Esophagus muscularis mucosa (tissue), 4 donors: ENCODE data around the gene CDH5. TPM values are rescaled to one million over a fixed set of nuclear protein-coding genes. Genes with fewer than 3 reads are reported as not detected.

Experiments used
- DNase-seq: peaks from one replicate; pipeline ENCODE4 v3.0.0-alpha.2; 2017; ENCODE audit errors: extremely low spot score
- H3K27ac ChIP-seq, 4 donors: fragments of 200-600 bp; sonication (generic); replicated peaks in 1 of 4; 1 replicate in 3 of 4; 2 replicates in 1 of 4; pipeline ENCODE4 v1.5.1; 2016 to 2019; ENCODE audit warnings: mild to moderate bottlenecking in 1 of 4
- H3K27me3 ChIP-seq, 4 donors: fragments of 200-600 bp; sonication (generic); one replicate each; pipeline versions ENCODE4 v1.5.1 to v1.6.0; 2016 to 2019
- H3K36me3 ChIP-seq, 4 donors: fragments of 200-600 bp; sonication (generic); one replicate each; pipeline ENCODE4 v1.5.1; 2016 to 2019
- H3K4me1 ChIP-seq, 4 donors: fragments of 200-600 bp; sonication (generic); one replicate each; pipeline ENCODE4 v1.5.1; 2016 to 2019
- H3K4me3 ChIP-seq, 4 donors: fragments of 200-600 bp; sonication (generic); 1 replicate in 2 of 4; 2 replicates in 2 of 4; pipeline ENCODE4 v1.5.1; 2016 to 2019; ENCODE audit warnings: mild to moderate bottlenecking in 4 of 4, moderate library complexity in 1 of 4
- H3K9me3 ChIP-seq, 4 donors: fragments of 200-600 bp; sonication (generic); 1 replicate in 3 of 4; 2 replicates in 1 of 4; pipeline ENCODE4 v1.5.1; 2016 to 2019
- EP300 ChIP-seq: sonication (generic); formaldehyde crosslinking; IDR thresholded peaks from one replicate; pipeline ENCODE4 v1.6.1; 2017; ENCODE audit warnings: antibody characterized with exemption
- POLR2A ChIP-seq: fragments of 450-650 bp; IDR thresholded peaks from one replicate; pipeline ENCODE4 v1.6.1; 2017; ENCODE audit warnings: antibody characterized with exemption, moderate library complexity, mild to moderate bottlenecking, low read depth
- POLR2AphosphoS5 ChIP-seq, 2 donors: sonication (generic); formaldehyde crosslinking; IDR thresholded peaks; one replicate each; pipeline ENCODE4 v1.6.1; 2017; ENCODE audit warnings: antibody characterized with exemption in 2 of 2
- WGBS: methylation state at CpG from one replicate; pipeline ENCODE4 v1.1.5; 2018; 5-methylcytosine and 5-hydroxymethylcytosine counted together
- intact Hi-C: fragments of 100-400 bp; cut with DNase I; formaldehyde crosslinking; loops from one replicate; pipeline ENCODE4 v1.15.1; 2023
- total RNA-seq, 4 donors: library from RNA; depleted of rRNA; stranded (reverse); fragments of >200 nt; gene quantifications; one replicate each; pipeline versions ENCODE4 v1.1.0 to v1.2.1, GENCODE V29; 2016
- TF ChIP-seq, protein P1 (sequence below), 3 experiments: fragments of 200-600 bp in 2 of 3; fragments of 450-650 bp in 1 of 3; sonication (generic) in 2 of 3; IDR thresholded peaks; one replicate each; pipeline ENCODE4 v1.5.1; 2017 to 2019; ENCODE audit warnings: antibody characterized with exemption in 3 of 3, mild to moderate bottlenecking in 2 of 3, moderate library complexity in 1 of 3

CDH5 gene
- total RNA-seq, 4 donors from 2014 or later = 19.5 to 63.1 (median 50.6) TPM

DNA sequence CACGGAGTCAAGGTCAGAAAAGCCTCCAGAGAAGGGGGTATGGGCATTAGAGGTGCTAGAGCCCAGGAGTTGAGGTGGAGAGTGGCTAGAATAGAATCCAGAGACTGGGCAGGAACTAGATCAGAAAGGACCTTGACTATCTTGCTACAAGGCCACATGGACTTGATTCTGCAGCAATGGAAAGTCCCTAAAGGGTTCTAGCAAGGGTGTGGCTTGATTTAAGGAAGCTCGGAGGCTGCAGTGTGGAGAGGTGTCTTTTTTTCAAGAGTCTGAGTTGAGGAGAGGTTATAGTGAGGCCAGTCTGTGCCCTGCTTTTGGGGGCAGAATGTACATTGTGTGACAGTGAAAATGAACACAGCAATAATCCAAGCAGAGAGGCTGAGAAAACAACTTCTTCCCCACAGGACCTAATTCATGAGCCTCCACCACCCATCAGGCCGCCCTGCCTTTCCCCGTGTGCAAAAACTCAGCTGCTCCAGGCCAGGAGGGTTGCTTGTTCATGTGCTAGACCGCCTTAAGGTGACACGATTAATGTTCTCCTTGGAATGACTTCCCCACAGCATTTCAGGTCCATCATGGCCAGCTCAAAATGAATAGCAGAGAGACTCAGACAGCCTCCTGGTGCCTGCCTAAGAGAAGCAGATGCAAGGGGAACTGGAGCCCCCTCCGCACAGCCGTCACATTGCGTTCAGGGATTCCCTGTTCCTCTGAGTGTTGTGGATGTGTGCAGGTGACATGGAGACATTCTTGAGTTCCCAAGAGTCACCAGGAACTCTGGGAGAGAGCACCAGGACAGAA is 51.9 kb downstream of the CDH5 start:
- H3K4me3 ChIP-seq = no peak overlapping the region
- DNase-seq = no peak
- peaks cover 0 to 23% (median 0%) of the 10 kb centered on the region in 4 donors for H3K27me3 ChIP-seq
- no peaks in the 10 kb centered on the region for H3K36me3 ChIP-seq
- 87% methylated on average over 7 of the region's 9 CpGs for WGBS
- no peaks in the 10 kb centered on the region for H3K4me1 ChIP-seq
- TF ChIP-seq POLR2AphosphoS5 (IDR thresholded peaks at IDR 0.05) = no peak
- TF ChIP-seq POLR2A = no peak
- TF ChIP-seq, protein P1, sequence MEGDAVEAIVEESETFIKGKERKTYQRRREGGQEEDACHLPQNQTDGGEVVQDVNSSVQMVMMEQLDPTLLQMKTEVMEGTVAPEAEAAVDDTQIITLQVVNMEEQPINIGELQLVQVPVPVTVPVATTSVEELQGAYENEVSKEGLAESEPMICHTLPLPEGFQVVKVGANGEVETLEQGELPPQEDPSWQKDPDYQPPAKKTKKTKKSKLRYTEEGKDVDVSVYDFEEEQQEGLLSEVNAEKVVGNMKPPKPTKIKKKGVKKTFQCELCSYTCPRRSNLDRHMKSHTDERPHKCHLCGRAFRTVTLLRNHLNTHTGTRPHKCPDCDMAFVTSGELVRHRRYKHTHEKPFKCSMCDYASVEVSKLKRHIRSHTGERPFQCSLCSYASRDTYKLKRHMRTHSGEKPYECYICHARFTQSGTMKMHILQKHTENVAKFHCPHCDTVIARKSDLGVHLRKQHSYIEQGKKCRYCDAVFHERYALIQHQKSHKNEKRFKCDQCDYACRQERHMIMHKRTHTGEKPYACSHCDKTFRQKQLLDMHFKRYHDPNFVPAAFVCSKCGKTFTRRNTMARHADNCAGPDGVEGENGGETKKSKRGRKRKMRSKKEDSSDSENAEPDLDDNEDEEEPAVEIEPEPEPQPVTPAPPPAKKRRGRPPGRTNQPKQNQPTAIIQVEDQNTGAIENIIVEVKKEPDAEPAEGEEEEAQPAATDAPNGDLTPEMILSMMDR (IDR thresholded peaks at IDR 0.05) = no peak
- no peak for TF ChIP-seq EP300
- no peak overlapping the region for H3K27ac ChIP-seq
- H3K9me3 ChIP-seq = peaks cover 0 to 6% (median 0%) of the 10 kb centered on the region in 4 donors
- intact Hi-C loops = no loop called here

DNA sequence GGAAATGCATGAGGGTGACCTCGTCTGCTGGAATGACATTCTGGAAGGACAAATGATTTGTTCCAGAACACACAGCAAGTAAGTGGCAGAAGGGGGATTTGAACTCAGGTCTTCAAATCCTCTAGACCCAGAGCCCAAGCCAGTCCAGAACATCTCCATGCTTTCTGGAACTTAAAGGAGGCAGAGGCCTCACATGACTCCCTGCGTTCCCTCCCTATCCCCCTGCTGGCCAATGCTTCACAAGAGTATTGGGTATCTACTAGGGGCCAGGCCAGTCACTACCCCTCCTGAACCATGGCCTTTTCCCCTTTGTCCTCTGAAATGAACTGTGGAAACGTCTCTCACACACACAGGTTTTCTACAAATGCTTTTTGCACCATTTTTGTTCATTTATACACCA is 53.0 kb downstream of the CDH5 start:
- DNase-seq = no peak

DNA sequence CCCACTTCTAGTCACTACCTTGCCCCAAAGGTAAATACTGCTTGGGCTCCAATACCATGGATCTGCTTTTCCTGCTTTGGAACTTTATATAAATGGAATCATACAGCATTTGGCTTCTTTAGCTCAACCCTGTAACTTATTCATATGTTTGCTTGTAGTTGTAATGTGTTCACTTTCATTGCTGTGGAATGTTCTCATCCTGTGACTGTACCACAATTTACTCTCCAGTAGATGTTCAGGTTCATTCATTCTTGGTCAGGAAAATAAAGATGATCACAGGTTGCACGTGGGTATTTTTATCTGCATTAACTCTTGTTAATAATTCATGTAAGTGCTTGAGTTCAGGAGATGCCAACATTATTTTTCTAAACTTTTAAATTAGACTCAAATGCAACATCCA is 53.9 kb downstream of the CDH5 start:
- 65% methylated on average over 1 of the region's 1 CpG for WGBS
- intact Hi-C loops = no loop called here
- no peaks in the 10 kb centered on the region for H3K4me1 ChIP-seq

More for the DNA sequence above, 53.0 kb downstream of the CDH5 start:
- Histone ChIP-seq H3K4me3 (no peak overlapping the region), H3K27ac (no peak overlapping the region), H3K36me3 (no peaks in the 10 kb centered on the region), H3K27me3 (peaks cover 0 to 29% (median 0%) of the 10 kb centered on the region in 4 donors), H3K9me3 (peaks cover 0 to 6% (median 0%) of the 10 kb centered on the region in 4 donors), H3K4me1 (no peaks in the 10 kb centered on the region)
- 64% methylated on average over 3 of the region's 3 CpGs for WGBS
- intact Hi-C loops = no loop called here
- TF ChIP-seq POLR2AphosphoS5 (IDR thresholded peaks at IDR 0.05) (no peak), EP300 (no peak), POLR2A (no peak)
- TF ChIP-seq, protein P1 (IDR thresholded peaks at IDR 0.05) = no peak

GRCh38 chr16:66421891-66422290 is 55.4 kb downstream of the CDH5 start:
- WGBS = 81% methylated on average over 6 of the region's 6 CpGs
- H3K9me3 ChIP-seq = peaks cover 0 to 5% (median 0%) of the 10 kb centered on the region in 4 donors
- no peak for DNase-seq
- H3K4me3 ChIP-seq = no peak overlapping the region
- intact Hi-C loops = no loop called here
- no peaks in the 10 kb centered on the region for H3K36me3 ChIP-seq
- TF ChIP-seq, protein P1 (IDR thresholded peaks at IDR 0.05) = no peak
- TF ChIP-seq EP300 (no peak), POLR2A (no peak), POLR2AphosphoS5 (IDR thresholded peaks at IDR 0.05) (no peak)
- peaks cover 0 to 46% (median 12%) of the 10 kb centered on the region in 4 donors for H3K27me3 ChIP-seq
- no peak overlapping the region for H3K27ac ChIP-seq
- peaks cover 4 to 10% (median 7%) of the 10 kb centered on the region in 4 donors for H3K4me1 ChIP-seq

More for the DNA sequence above, 53.9 kb downstream of the CDH5 start:
- Histone ChIP-seq H3K9me3 (peaks cover 0 to 6% (median 0%) of the 10 kb centered on the region in 4 donors), H3K36me3 (no peaks in the 10 kb centered on the region), H3K27me3 (peaks cover 0 to 36% (median under 1%) of the 10 kb centered on the region in 4 donors), H3K27ac (no peak overlapping the region), H3K4me3 (no peak overlapping the region)
- no peak for DNase-seq
- TF ChIP-seq EP300 (no peak), POLR2AphosphoS5 (IDR thresholded peaks at IDR 0.05) (no peak), POLR2A (no peak)
- TF ChIP-seq, protein P1 (IDR thresholded peaks at IDR 0.05) = no peak
